COLO829 (cell line): ENCODE data around the gene NOTCH1.

Experiments
- DNase-seq: peaks from one replicate; pipeline ENCODE4 v3.0.0; 2012; ENCODE audit warnings: low spot score

The NOTCH1 gene

GRCh38 chr9:136484153-136485048, 61.4 kb downstream of the NOTCH1 start:
- no peak for DNase-seq

DNA sequence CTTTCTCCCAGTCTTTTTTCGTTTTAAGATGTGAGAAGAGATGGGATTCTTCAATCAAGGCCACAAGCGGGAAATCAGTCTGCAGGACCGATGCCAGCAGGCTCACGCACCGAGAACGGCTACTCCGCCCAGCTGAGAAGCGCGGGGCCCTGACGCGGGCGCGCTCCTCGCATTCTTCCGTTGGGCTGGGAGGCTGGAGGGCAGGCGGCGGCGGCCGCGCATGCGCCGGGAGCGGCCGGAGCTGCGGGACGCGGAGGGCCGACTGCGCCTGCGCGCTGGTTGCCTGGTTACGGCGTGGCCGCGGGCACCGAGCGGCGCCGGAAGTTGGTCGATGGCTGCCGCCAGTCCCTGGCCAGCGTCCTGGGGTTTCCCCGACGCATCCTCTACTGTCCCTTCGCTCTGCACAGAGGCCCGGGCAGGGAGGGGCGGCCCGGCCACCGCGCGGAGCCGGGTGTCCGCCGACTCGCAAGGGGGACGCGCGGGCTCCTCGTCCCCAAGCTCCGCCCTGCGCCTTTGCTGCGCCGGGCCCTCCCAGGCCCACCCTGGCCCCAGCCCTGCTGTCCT, 62.2 kb downstream of the NOTCH1 start:
- DNase-seq: peak; percentile 96

DNA sequence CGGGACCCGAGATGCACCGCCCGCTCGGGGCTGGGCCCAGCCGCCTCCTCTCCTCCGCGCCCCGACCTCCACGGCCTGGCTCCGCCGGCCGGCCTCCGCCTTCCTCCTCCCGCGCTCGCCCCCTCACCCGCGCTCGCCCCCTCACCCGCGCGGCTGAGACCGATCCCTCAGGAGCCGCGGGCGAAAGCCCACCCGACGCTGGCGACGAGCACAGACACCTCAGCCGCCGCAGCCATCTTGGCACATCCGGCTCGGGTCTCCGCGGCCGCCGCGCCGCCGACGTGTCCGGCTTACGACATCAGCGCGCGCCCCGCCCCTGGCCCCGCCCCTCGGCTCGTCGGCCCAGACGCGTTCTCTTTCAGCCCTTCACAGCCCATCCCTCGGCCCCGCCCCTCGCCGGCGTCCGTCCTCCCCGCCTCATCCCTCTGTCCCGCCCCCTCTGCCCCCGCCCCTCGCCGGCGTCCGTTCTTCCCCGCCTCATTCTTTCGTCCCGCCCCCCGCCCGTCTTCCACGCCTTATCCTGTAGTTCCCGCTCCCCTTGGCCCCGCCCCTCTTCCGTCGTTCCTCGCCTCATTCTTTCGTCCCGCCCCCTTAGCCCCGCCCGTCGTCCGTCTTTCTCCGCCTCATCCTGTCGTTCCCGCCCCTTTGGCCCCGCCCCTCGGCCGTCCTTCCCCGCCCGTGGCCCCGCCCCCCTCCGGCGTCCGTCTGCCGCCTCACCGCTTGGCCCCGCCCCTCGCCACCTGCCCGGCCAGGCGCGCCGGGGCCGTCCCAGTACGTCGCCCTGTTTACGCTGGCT, 62.9 kb downstream of the NOTCH1 start, which contains the start of gene SEC16A:
Gene SEC16A, minus strand, starts transcription at position 248 of the 796 bp plus-strand sequence. CDS start 5,425 bp downstream, outside the sequence.
- DNase-seq: peak; percentile 98

- peak; percentile 40 for DNase-seq
These were observed 63.6 kb downstream of the NOTCH1 start for GRCh38 chr9:136482046-136482792.

- no peak for DNase-seq
These were observed 64.3 kb downstream of the NOTCH1 start for GRCh38 chr9:136481558-136481957.

GRCh38 chr9:136476369-136477150, 69.3 kb downstream of the NOTCH1 start:
- DNase-seq: no peak

DNA sequence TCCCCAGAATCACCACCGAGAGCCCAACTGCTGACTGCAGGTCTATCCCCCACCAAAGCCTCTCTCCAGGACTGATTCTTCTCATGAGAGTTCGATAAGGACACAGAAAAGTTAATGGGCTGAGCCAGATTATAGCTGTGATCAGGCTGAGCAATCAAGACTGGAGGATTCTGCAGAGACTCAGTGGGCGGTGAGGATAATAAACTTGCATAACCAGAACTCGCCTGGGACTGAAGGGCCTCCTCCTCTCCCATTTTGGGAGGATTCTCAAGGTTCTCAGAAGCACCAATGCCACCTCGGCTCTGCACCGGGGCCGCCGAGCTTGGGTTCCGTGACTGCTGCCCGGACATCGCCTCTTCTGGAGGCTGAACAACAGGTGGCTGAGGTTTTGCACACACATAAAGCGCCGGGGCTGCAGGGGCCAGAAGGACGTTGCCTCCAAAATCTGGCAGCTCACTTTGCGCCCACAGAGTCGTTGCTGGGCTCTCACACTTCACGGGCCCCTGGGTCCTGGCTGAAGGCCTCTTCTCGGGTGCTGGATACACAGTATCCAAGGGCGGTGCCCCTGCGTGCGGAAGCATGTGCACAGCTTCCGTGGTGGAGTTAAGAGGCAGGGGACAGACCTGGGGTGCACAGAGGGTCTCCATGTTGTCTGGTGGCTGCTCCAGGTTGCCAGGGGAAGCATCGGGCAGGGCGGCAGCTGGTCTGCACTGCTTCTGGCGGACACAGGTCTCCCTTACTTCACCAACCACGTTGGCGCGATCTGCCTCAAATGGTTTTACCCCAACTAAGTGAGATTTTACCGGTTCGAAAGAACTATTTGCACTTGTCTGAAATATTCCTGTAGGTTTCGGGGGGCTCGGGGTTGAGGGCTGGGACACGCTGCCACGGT, 70.6 kb downstream of the NOTCH1 start:
- DNase-seq: no peak

- no peak for DNase-seq
These were observed 71.7 kb downstream of the NOTCH1 start for GRCh38 chr9:136474021-136474640.

DNA sequence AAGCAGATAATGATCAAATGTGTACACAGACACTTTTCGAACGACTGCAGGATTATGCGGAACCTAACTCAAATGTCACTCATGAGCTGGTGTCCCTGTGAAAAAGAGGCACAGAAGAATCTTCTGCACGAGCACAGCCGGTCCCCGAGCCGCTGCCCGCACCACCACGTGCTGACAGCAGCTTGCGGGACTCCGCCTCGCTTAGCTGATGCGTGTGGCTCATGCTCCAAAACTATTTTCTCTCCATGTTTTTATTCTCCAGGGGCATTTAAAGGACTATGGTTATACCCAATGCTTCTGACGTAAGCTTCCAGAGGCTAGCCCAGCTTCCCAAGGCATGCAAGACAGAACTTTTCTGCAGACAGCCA, 72.5 kb downstream of the NOTCH1 start:
- DNase-seq: no peak

DNA sequence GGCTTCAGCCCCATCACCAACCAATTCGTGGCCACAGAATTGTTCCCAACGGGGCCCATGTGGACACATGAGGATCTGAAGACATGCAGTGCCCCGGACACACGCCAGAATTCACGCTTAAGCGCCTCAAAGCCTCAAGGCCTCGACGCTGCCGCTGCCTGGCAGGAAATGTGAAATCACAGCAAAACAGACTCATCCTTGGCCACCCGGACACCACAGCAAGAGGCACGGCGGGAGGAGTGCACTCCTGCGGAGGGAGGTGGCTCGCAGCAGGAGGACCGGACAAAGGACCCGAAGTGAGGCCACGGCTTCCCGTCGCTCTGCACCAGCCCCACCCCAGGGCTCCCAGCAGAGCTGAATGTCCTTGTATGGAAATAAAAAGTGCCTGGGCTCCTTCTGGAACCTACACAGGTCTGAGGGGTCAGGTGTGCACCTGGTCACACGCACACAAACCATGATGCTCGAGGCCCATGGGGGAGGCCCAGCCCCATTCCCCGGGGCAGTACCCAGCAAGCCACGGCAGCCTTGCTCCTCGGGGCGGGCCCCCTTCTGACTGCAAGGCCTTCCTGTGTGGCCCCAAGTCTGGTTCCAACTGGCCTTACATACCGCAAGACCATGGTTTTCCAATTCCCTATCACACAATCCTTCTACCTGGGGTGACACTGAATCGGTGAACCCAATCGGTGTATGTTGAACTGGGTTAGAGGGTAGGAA, 73.1 kb downstream of the NOTCH1 start:
- DNase-seq: no peak

DNA sequence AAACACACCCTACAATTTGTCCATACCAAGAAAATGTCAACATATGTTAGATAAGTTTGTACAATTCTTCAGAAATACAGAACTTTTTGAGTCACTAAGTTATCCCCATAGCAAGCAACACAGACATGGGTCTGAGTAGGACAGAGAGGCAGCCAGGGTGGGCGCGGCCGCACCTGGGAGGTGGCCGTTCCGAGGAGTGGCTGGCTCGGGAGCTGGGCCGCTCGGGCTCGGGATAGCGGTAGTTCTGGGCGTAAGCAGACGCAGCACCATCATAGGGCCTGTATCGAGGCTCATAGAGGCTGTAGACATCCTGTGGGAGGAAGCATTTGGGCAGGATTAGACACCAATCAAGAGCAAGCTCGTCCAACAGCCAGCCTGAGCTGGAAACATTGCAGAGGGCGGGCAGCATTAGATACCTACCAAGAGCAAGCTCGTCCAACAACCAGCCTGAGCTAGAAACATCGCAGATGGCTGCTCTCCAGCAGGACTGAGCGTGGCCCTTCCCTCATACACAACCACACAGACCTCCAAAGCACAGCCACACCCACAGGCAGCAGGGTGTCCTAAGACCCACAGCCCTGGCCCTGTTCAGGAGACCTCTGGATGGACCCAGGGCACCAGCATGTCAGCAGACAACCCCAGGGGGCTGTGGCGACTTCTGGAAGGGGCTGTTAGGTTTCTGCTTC, 73.9 kb downstream of the NOTCH1 start:
- no peak for DNase-seq

DNA sequence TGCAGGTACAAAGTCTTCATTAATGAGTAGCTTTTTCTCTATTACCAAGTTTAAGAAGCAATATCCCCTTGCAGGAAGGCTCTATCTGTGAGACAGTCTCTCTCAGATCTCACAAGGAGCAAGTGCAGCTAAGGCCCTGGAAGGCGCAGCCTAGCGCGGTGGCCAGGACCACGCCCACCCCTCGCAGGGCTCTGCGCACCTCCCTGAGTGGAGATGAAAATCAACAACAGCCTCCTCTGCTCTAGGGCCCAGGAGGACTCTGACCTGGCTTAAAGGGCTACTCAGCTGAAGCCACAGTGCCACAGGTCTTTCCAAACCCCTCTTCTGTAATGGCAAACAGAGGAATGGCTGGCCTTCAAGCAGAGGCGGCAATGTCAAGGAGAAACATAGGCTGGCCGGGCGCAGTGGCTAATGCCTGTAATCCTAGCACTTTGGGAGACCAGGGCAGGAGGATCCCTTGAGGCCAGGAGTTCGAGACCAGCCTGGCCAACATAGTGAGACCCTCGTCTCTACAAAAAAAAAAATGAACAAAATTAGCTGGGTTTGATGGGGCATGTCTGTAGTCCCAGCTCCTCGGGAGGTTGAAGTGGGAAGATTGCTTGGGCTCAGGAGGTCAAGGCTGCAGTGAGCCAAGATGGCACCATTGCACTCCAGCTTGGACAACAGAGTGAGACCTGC, 74.9 kb downstream of the NOTCH1 start:
- no peak for DNase-seq

DNA sequence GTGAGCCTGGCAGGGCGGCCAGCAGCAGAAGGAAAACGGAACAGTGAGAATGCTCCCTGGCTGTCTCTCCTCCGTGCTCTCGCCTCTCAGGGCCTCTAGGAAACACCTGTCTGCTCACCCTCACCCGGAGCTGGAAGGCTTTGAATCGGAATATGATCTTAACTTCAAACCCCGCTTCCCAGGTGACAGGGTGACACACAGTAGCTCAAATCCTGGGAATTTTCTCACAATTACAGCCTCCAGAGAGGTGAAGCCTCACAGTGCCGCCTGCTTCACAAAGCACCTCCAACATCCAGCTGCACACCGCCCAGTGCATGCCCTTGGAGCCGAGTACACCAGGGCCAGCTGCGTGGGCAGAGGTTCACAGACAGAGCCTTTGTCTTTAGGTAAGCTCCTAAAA, 75.5 kb downstream of the NOTCH1 start:
- DNase-seq: peak; percentile 47

GRCh38 chr9:136467766-136468165, 78.1 kb downstream of the NOTCH1 start:
- no peak for DNase-seq

DNA sequence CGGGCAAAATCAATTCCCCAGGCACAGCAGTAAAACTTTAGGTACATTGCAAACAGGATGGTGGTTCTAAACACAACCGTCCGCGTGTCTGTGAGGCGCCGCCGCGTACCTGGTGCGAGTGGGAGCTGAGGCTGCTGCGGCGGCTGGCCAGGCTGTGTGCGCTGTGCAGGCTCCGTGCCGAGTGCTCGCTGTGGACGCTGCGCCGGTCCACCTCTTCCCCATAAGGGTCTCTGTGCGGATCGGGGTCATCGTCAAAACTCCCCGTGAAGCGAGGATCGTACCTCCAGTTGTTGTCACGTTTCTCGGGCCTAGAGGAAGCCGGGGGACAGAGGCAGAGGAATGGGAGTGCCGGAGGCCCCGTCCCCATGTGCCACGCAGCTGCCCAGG, 79.7 kb downstream of the NOTCH1 start:
- DNase-seq: no peak

GRCh38 chr9:136465500-136466154, 80.2 kb downstream of the NOTCH1 start:
- DNase-seq: no peak

DNA sequence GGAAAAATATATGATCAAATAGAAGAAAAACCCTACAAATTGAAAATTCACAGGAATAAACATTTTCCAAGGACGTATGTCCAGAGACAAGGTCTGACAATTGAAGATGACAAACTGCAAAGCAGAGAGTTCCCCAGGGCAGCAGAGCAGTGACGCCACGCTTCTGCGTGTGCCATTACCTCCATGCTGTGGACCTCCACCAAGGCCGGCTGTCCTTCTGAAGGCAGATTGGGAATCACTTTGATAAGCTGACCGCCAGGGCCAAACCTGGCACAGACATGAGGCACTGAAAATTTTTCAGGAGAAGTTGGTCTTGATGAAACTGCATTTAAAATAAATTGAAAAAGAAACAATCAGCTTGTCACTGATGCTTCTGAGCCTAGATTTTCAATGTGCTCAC, 81.6 kb downstream of the NOTCH1 start:
- DNase-seq: no peak
